ENCODE data around the gene CKS2.
"Not testable (repeated sequence)": the region's sequence is repeated elsewhere in the genome, so short reads cannot be mapped to it uniquely, and the experiment has no call there.

CKS2 gene

DNA sequence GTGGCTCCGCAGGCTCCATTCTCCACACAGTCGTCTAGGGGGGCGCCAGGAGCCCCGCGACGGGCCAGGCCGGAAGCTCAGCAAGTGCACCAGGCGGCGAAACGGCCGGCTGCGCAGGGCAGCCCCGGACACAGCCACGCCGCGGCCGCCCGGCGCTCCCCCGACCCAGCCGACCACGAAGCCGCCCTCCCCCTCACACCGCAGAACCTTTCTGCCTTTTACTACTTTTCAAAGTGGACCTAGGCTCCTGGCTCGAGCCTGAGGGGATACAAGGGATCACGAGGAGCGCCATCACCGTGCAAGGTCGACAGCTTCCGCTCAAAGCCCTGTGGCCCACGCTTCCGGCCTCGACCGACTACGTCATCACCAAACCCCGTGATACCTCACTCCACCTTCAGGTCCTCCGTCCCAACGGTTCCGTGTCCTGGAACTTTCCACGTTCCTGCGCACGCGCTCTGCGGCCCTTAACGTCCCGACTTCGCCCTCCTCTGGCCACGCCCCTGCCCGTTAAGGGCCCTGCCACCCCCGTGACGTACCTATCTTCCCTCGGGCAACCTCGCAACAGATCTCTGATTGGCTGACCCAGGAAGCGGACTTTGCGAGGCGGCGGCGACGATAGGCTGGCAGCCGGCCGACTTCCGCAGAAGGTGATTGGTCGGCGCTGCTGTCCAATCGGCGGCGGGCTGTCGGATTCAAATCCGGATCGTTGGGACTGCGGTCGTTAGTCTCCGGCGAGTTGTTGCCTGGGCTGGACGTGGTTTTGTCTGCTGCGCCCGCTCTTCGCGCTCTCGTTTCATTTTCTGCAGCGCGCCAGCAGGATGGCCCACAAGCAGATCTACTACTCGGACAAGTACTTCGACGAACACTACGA, at the start of gene CKS2:
CKS2 (plus strand) TSS at position 721 of the 871 bp plus-strand sequence; CDS start at position 819, 98 bp downstream.
- peak; percentile 100 for DNase-seq (ENCODE audit: low spot score)

- no peak for DNase-seq (ENCODE audit: low spot score)
Observed at GRCh38 chr9:89273528-89274279, 37.3 kb upstream of the CKS2 start.

DNA sequence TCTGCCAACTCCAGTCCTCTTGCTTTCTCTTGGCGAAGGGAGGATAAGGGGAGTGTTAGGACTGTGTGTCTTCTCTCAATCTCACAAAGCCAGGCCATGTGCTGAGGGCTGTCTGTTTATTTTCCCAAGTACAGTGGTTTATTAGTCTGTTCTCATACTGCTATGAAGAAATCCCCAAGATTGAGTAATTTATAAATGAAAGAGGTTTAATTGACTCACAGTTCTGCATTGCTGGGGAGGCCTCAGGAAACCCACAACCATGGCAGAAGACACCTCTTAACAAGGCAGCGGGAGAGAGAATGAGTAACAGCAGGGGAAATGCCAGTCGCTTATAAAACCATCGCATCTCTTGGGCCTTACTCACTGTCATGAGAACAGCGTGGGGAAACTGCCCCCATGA, 36.2 kb upstream of the CKS2 start:
- DNase-seq (ENCODE audit: low spot score): no peak

DNA sequence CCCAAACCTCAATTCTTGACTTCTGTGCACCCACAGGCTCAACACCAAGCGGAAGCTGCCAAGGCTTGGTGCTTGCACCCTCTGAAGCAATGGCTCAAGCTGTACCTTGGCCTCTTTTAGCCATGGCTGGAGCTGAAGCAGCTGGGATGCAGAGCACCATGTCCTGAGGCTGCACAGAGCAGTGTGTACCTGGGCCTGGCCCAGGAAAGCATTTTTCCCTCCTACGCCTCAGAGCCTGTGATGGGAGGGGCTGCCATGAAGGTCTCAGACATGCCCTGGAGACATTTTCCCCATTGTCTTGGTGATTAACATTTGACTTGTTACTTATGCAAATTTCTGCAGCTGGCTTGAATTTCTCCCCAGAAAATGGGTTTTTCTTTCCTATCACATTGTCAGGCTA, 35.0 kb upstream of the CKS2 start:
- not testable (repeated sequence) for DNase-seq (ENCODE audit: low spot score)

DNA sequence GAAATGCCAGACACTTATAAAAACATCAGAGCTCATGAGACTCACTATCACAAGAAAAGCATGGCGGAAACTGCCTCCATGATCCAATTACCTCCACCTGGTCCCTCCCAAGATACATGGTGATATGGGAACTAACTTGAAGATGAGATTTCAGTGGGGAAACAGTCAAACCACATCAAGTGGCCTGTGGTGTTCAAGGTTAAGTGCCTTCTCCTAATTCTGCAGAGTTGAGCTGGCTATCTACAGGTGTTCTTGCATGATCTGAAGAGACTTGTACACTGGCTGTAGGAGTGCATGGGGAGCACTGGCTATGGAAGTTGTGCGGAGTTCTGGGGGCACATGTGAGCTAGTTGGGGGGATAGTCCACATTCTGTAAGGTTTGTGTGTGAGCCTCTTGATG, 34.0 kb upstream of the CKS2 start:
- no peak for DNase-seq (ENCODE audit: low spot score)

GRCh38 chr9:89277454-89277853, 33.5 kb upstream of the CKS2 start:
- DNase-seq (ENCODE audit: low spot score): no peak

GRCh38 chr9:89278551-89278950, 32.4 kb upstream of the CKS2 start:
- DNase-seq (ENCODE audit: low spot score): no peak

DNA sequence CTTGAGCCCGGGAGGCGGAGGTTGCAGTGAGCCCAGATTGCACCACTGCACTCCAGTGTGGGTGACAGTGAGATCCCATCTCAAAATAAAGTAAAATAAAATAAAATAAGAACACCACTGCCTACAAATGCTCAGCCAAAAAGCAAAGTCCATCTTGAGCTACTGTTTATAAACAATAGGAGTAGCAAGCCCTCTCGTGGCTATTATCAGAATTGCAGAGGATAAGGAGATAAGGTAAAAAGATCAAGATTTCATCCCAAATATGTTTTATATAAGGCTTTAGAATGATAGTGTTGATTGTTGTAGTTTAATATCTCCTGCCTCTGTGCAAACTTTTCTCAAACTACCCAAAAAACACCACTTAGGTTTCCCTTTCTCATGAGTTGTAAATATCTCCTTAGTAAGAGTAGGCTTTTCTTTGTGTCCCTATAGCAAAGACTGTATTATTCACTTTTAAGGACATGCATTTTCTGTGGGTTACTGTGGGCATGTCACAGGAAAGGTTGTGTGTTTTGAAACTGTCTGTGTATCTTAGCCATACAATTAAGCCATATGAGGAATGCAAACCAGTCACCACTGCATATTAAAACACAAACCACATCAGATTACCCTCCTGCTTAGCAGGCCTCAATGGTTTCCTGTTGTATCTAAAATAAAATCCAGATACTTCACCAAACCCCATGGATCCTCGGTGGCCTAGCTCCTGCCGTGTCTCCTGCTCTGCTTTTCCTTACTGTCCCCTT, 31.8 kb upstream of the CKS2 start:
- peak; percentile 67 for DNase-seq (ENCODE audit: low spot score)

DNA sequence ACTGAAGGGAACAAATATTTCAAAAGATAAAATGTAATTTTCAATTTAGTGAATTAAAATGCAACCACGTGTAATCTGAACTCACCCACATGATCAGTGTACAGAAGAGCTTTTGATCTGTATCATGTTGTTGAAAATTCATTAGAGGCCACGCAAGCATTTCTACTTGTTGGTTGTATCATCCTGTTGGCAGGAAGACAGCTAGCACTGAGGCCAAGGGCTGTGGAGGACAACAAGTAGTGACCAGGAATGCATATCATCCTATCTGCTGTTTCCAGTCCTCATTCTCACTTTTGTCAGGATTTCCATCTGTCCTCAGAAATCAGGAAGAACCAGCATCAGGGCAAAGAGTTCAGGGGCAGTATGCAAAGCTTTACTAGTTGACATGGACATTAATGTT, 29.9 kb upstream of the CKS2 start:
- no peak for DNase-seq (ENCODE audit: low spot score)

- not testable (repeated sequence) for DNase-seq (ENCODE audit: low spot score)
Observed at GRCh38 chr9:89282248-89282968, 28.6 kb upstream of the CKS2 start.

DNA sequence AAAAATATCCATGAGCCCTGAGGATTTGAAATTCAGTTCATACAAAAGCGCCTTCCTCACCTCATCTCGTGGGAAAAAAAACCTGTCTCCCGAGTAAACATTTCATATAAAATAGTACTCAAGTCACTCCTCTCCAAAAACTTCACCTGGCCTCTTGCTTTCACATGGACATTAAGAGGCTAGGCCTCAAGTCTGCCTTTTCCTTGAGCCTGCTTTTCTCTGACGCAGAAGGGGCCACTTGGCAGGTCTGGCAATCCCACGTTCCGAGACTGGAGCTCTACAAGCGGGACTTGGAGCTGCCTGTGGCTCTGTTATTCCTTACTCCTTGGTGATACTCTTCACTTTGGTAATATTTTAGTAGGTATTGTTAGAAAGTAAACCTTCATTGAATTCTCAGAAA, 26.9 kb upstream of the CKS2 start:
- DNase-seq (ENCODE audit: low spot score): no peak

GRCh38 chr9:89291741-89292140, 19.3 kb upstream of the CKS2 start:
- DNase-seq (ENCODE audit: low spot score): no peak

GRCh38 chr9:89293014-89293413, 18.0 kb upstream of the CKS2 start:
- no peak for DNase-seq (ENCODE audit: low spot score)

DNA sequence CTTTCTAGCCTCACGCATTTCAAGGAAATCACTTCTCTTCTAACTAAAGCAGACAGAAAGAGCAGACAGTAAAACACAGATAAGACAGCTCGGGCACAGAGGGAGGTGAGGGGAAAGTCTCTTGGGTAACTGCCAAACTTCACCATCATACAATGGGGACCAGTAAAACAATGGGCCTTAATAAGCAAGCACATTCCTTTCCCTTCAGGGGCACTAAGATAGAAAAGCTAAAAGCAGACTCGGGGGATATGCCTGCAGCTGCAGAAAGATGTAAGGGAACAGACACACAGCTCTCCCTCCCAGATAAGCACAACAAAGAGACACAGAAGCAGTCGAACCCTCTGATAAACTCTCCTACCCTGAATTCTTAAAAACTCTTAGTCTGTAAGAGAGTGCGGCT, 15.6 kb upstream of the CKS2 start:
- DNase-seq (ENCODE audit: low spot score): no peak

DNA sequence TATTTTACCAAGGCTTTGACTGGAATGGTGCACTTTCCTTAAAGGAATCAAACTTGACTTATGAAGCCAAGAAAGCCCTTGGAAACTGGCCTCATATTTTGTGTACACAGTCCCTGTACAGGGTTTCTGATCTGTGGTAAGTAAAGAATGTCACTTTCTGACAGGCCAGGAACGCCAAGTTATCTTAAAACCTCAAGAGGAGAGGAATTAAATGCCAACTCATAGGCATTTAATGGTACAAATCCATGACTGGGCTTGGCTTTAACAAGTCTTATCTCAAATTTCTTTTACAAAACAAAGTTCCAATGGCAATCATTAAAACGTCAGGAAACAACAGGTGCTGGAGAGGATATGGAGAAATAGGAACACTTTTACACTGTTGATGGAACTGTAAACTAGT, 9.0 kb upstream of the CKS2 start:
- not testable (repeated sequence) for DNase-seq (ENCODE audit: low spot score)

GRCh38 chr9:89304020-89304833, 6.8 kb upstream of the CKS2 start:
- DNase-seq (ENCODE audit: low spot score): no peak

DNA sequence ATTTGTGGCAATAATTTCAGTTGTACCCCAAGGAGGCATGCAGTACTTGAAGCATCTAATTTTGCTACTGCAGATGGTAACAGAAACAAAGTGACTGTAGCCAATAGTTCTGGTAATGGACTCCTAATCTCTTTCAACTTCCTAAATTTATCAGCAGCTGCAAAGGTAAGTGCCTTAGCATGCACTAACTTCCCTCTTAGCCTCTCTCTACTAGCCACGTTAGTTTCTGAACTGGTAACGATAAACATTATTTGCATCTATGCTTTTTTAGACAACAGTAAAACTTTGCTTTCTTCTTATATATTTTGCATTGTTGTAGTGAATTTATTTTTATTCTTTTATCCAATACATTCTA, 6.2 kb upstream of the CKS2 start:
- no peak for DNase-seq (ENCODE audit: low spot score)

- no peak for DNase-seq (ENCODE audit: low spot score)
Observed at GRCh38 chr9:89305868-89306267, 5.1 kb upstream of the CKS2 start.

GRCh38 chr9:89309166-89309565, 1.8 kb upstream of the CKS2 start:
- DNase-seq (ENCODE audit: low spot score): no peak

- DNase-seq (ENCODE audit: low spot score): no peak
Observed at GRCh38 chr9:89309608-89310474, 1.2 kb upstream of the CKS2 start.

Data from pons (tissue), 1 donor.